ENCODE data around the gene CREG1.

DNA sequence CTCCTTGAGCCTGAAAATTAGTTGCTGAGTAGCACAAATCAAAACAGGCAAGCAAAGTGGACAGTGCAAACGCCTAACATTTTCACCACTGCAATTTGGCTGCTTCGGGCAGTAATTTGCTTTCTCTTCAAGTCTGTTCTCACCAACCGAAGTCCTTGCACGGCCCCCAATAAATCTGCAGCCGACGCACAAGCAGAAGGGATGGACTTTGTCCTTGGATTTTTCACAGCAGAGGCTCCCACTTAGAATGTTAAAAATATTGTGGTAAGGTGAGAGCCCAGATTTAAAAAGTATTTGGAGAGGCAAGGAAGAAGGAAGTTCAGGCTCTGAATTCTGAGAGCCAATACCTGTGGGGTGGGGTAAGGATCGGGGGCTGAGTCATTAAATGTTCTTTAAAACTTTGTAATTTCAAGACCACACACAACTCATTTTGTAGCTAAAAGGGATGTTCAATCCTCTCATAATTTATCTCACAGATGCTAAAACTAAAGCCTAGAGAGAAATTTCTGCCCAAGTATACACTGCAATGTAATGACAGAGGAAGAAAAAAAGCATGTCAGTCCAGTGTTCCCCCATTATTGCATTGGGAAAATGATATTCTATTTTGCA, 41.4 kb downstream of the CREG1 start:
- TF ChIP-seq POLR2AphosphoS5 (IDR thresholded peaks at IDR 0.05; ENCODE audit: low read depth, low read length) (no peak), TAF1 (IDR thresholded peaks at IDR 0.05; ENCODE audit: low read depth, low read length) (no peak)

Data from GM12891 (cell line).